Measurements from ENCODE around the gene RPS6KA5. TPM values are rescaled to one million over a fixed set of nuclear protein-coding genes. Genes with fewer than 3 reads are reported as not detected.

RPS6KA5 gene
- total RNA-seq, 1 experiment from 2014 or later = 24.2 TPM

DNA sequence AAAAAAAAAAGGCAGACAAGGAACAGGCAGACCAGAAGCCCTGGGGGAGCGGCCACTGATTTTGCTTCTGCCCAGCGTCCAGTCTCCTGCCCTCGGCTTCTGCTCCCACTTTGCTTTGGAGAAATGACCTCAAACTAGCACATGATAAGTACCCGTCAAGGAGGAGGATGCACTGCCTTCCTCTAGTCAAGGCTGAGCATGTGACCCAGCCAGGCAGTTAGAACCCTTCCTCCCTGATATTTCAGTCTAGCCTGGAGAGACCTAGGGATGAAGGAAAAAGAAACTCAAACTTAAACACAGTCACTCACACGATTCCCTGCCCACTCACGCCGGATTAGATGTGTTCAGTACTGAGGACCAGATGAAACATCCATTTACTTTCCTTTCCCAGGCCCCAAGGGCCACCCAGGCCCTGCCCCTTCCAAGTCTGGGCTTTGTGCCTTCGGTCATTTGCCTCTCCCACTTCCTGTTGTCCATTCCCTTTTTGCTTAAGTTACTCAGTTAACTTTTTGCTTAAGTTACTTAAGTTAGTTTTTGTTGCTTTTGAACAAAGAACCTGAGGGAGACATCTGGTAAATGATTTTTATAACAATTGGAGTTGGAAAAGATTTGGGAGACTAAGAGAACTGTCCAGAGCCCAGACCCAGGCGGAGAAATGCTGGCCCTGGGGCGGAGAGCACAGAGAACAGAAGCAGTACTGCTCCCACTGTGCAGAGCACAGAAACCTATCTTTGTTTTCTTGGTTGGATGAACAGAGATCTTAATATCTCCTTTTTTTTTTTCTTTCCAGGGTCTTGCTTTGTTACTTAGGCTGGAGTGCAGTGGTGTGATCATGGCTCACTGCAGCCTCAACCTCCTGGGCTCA is 221.2 kb downstream of the RPS6KA5 start:
- POLR2A ChIA-PET = no interaction called here
- DNase-seq (ENCODE audit: low read depth, low spot score) (no peak), ATAC-seq (no peak)
- H4K20me1 ChIP-seq (ENCODE audit: insufficient read depth) = no peaks in the 10 kb centered on the region
- no peak for TF ChIP-seq ELF1 (IDR thresholded peaks at IDR 0.05; ENCODE audit: borderline replicate concordance, low read depth)
- no peak for TF ChIP-seq CEBPB (IDR thresholded peaks at IDR 0.05; ENCODE audit: low read depth)
- TF ChIP-seq, protein P1, sequence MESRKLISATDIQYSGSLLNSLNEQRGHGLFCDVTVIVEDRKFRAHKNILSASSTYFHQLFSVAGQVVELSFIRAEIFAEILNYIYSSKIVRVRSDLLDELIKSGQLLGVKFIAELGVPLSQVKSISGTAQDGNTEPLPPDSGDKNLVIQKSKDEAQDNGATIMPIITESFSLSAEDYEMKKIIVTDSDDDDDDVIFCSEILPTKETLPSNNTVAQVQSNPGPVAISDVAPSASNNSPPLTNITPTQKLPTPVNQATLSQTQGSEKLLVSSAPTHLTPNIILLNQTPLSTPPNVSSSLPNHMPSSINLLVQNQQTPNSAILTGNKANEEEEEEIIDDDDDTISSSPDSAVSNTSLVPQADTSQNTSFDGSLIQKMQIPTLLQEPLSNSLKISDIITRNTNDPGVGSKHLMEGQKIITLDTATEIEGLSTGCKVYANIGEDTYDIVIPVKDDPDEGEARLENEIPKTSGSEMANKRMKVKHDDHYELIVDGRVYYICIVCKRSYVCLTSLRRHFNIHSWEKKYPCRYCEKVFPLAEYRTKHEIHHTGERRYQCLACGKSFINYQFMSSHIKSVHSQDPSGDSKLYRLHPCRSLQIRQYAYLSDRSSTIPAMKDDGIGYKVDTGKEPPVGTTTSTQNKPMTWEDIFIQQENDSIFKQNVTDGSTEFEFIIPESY (IDR thresholded peaks at IDR 0.05; ENCODE audit: extremely low read depth, insufficient replicate concordance, low read length) = no peak
- TF ChIP-seq, protein P2, sequence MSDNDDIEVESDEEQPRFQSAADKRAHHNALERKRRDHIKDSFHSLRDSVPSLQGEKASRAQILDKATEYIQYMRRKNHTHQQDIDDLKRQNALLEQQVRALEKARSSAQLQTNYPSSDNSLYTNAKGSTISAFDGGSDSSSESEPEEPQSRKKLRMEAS (IDR thresholded peaks at IDR 0.05) = no peak
- TF ChIP-seq SIN3A (IDR thresholded peaks at IDR 0.05; ENCODE audit: low read depth) = no peak
- TF ChIP-seq EZH2phosphoT487 (IDR thresholded peaks at IDR 0.05; ENCODE audit: borderline replicate concordance) = no peak
- TF ChIP-seq, protein P3, sequence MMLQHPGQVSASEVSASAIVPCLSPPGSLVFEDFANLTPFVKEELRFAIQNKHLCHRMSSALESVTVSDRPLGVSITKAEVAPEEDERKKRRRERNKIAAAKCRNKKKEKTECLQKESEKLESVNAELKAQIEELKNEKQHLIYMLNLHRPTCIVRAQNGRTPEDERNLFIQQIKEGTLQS (IDR thresholded peaks at IDR 0.05) = no peak
- no peak for TF ChIP-seq SP1 (IDR thresholded peaks at IDR 0.05; ENCODE audit: low read depth)
- no peak for TF ChIP-seq RAD21 (IDR thresholded peaks at IDR 0.05; ENCODE audit: low read depth)
- no peak for TF ChIP-seq EGR1 (IDR thresholded peaks at IDR 0.05; ENCODE audit: low read depth)
- TF ChIP-seq, protein P4, sequence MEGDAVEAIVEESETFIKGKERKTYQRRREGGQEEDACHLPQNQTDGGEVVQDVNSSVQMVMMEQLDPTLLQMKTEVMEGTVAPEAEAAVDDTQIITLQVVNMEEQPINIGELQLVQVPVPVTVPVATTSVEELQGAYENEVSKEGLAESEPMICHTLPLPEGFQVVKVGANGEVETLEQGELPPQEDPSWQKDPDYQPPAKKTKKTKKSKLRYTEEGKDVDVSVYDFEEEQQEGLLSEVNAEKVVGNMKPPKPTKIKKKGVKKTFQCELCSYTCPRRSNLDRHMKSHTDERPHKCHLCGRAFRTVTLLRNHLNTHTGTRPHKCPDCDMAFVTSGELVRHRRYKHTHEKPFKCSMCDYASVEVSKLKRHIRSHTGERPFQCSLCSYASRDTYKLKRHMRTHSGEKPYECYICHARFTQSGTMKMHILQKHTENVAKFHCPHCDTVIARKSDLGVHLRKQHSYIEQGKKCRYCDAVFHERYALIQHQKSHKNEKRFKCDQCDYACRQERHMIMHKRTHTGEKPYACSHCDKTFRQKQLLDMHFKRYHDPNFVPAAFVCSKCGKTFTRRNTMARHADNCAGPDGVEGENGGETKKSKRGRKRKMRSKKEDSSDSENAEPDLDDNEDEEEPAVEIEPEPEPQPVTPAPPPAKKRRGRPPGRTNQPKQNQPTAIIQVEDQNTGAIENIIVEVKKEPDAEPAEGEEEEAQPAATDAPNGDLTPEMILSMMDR (IDR thresholded peaks at IDR 0.05 in 2 of 3, conservative IDR thresholded peaks at IDR 0.05 in 1 of 3; ENCODE audit: borderline replicate concordance in 1 of 3, insufficient read depth in 1 of 3, low read depth in 2 of 3, low read length in 2 of 3) = no peak
- TF ChIP-seq TCF7L2 (IDR thresholded peaks at IDR 0.05; ENCODE audit: borderline replicate concordance, extremely low read depth, insufficient read depth, insufficient read length) = no peak
- no peak for TF ChIP-seq FOSL1 (IDR thresholded peaks at IDR 0.05; ENCODE audit: low read depth)
- TF ChIP-seq SRF (IDR thresholded peaks at IDR 0.05; ENCODE audit: low read depth) = no peak
- no peak for TF ChIP-seq JUND (IDR thresholded peaks at IDR 0.05)
- TF ChIP-seq POLR2A (IDR thresholded peaks at IDR 0.05; ENCODE audit: borderline replicate concordance, extremely low read depth, insufficient read depth, insufficient read length) = no peak
- no peak for TF ChIP-seq POLR2AphosphoS5 (IDR thresholded peaks at IDR 0.05; ENCODE audit: low read depth, low read length)
- no peak for TF ChIP-seq ZNF274 (IDR thresholded peaks at IDR 0.05; ENCODE audit: low read depth, low read length)
- TF ChIP-seq EZH2 (IDR thresholded peaks at IDR 0.05) = no peak
- TF ChIP-seq YY1 (IDR thresholded peaks at IDR 0.05; ENCODE audit: extremely low read depth, insufficient replicate concordance, low read depth, low read length) = no peak
- H3K9me2 ChIP-seq (ENCODE audit: insufficient read depth) = no peaks in the 10 kb centered on the region
- no peaks in the 10 kb centered on the region for H3K4me1 ChIP-seq (ENCODE audit: control insufficient read depth in 1 of 2, insufficient read depth in 2 of 2, low read length in 2 of 2)
- intact Hi-C loops (cut with micrococcal nuclease) = no loop called here
- CTCF ChIA-PET = no interaction called here
- no peak overlapping the region for H3K4me2 ChIP-seq (ENCODE audit: low read length)
- H3K9ac ChIP-seq (ENCODE audit: low read length) = no peak overlapping the region
- no peak overlapping the region for H3K27ac ChIP-seq (ENCODE audit: low read depth, low read length)
- H3K79me2 ChIP-seq (ENCODE audit: insufficient read depth, low read length) = no peaks in the 10 kb centered on the region
- RAD21 ChIA-PET (ENCODE audit: low non-redundant PET in 1 of 2, low total read pairs in 2 of 2, uncharacterized antibody in 2 of 2, unreplicated experiment in 2 of 2) = no interaction called here
- H3K27me3 ChIP-seq (ENCODE audit: insufficient read depth, low read length) = no peaks in the 10 kb centered on the region
- H2AFZ ChIP-seq (ENCODE audit: low read depth, low read length, poor library complexity, severe bottlenecking) = no peak overlapping the region
- BruUV-seq (replicated peaks) = no TSS peak
- H3K36me3 ChIP-seq (ENCODE audit: control insufficient read depth in 1 of 2, insufficient read depth in 2 of 2, low read length in 2 of 2) = no peaks in the 10 kb centered on the region
- no peak overlapping the region for H3K4me3 ChIP-seq (replicated peaks in 1 of 2; ENCODE audit: low read depth in 1 of 2, low read length in 2 of 2)
- no peaks in the 10 kb centered on the region for H3K9me3 ChIP-seq (ENCODE audit: control insufficient read depth in 1 of 2, insufficient read depth in 1 of 2, low read depth in 1 of 2, low read length in 2 of 2)

Measured in HCT116 (cell line).